Prostate gland (tissue), 2 donors: ENCODE measurements around the gene TMEM38A. TPM values are rescaled to one million over a fixed set of nuclear protein-coding genes. Genes with fewer than 3 reads are reported as not detected.

Source experiments
- DNase-seq: peaks from one replicate; pipeline ENCODE4 v3.0.0-alpha.2; 2019; ENCODE audit warnings: low spot score
- H3K27ac ChIP-seq, 2 donors: fragments of 200-600 bp; sonication (generic); 2 replicates each; pipeline ENCODE4 v1.5.1; 2017 to 2019
- H3K27me3 ChIP-seq: fragments of 200-600 bp; sonication (generic); replicated peaks from 2 replicates; pipeline ENCODE4 v1.5.1; 2019; ENCODE audit not compliant: insufficient read depth
- H3K36me3 ChIP-seq, 2 donors: fragments of 200-600 bp; sonication (generic); 1 replicate in 1 of 2; 2 replicates in 1 of 2; pipeline versions ENCODE4 v1.5.1 to v1.8.1; 2017 to 2019
- H3K4me1 ChIP-seq: fragments of 200-600 bp; sonication (generic); replicated peaks from 2 replicates; pipeline ENCODE4 v1.5.1; 2019
- H3K4me3 ChIP-seq, 2 donors: fragments of 200-600 bp; sonication (generic); 2 replicates each; pipeline ENCODE4 v1.5.1; 2017 to 2019
- H3K9me3 ChIP-seq: fragments of 200-600 bp; sonication (generic); 2 replicates; pipeline ENCODE4 v1.5.1; 2017
- POLR2A ChIP-seq: fragments of 450-650 bp; IDR thresholded peaks from one replicate; pipeline ENCODE4 v1.6.1; 2016; ENCODE audit warnings: antibody characterized with exemption, mild to moderate bottlenecking
- POLR2AphosphoS5 ChIP-seq: sonication (generic); formaldehyde crosslinking; IDR thresholded peaks from one replicate; pipeline ENCODE4 v1.6.1; 2017; ENCODE audit warnings: antibody characterized with exemption
- WGBS: methylation state at CpG from one replicate; pipeline ENCODE4 v1.1.5; 2018; 5-methylcytosine and 5-hydroxymethylcytosine counted together
- intact Hi-C: fragments of 100-400 bp; cut with DNase I; formaldehyde crosslinking; loops from one replicate; pipeline ENCODE4 v1.14.2; 2022
- total RNA-seq, 2 donors: library from RNA; depleted of rRNA; stranded (reverse); fragments of >200 nt; gene quantifications; one replicate each; pipeline ENCODE4 v1.1.0, GENCODE V29; 2016
- TF ChIP-seq, protein P1 (sequence below), 4 experiments: fragments of 200-600 bp in 2 of 4; fragments of 450-650 bp in 2 of 4; sonication (generic) in 2 of 4; IDR thresholded peaks; 1 replicate in 3 of 4; 2 replicates in 1 of 4; pipeline ENCODE4 v1.5.1; 2016 to 2019; ENCODE audit warnings: antibody characterized with exemption in 4 of 4, mild to moderate bottlenecking in 2 of 4, moderate library complexity in 2 of 4

The TMEM38A gene
- total RNA-seq, 2 donors from 2014 or later = 11.7 to 20.6 TPM

DNA sequence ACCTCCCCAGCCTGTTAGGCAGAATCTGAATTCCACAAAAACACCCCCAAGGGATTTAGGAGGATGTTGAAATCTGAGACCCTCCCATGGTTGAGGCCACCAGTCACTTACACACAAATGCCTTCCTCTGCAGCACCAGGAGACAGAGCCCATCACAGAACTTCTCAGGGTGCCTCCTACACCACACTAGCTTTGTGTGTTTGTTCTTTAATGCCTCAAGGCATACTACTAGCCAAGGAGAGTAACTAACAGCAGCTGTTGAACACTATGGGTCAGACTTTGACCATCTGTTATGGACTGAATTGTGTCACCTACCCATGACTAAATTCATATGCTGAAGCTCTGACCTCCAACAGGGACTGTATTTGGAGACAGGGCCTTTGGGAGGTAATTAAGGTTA is 23.4 kb upstream of the TMEM38A start:
- TF ChIP-seq POLR2A (no peak), POLR2AphosphoS5 (no peak)
- TF ChIP-seq, protein P1, sequence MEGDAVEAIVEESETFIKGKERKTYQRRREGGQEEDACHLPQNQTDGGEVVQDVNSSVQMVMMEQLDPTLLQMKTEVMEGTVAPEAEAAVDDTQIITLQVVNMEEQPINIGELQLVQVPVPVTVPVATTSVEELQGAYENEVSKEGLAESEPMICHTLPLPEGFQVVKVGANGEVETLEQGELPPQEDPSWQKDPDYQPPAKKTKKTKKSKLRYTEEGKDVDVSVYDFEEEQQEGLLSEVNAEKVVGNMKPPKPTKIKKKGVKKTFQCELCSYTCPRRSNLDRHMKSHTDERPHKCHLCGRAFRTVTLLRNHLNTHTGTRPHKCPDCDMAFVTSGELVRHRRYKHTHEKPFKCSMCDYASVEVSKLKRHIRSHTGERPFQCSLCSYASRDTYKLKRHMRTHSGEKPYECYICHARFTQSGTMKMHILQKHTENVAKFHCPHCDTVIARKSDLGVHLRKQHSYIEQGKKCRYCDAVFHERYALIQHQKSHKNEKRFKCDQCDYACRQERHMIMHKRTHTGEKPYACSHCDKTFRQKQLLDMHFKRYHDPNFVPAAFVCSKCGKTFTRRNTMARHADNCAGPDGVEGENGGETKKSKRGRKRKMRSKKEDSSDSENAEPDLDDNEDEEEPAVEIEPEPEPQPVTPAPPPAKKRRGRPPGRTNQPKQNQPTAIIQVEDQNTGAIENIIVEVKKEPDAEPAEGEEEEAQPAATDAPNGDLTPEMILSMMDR (IDR thresholded peaks at IDR 0.05) = no peak
- DNase-seq = no peak
- H3K36me3 ChIP-seq = peaks cover 0 to 12% of the 10 kb centered on the region in 2 donors
- intact Hi-C loops = no loop called here
- no peaks in the 10 kb centered on the region for H3K4me1 ChIP-seq
- no peak overlapping the region for H3K4me3 ChIP-seq
- H3K27me3 ChIP-seq = no peaks in the 10 kb centered on the region
- H3K9me3 ChIP-seq = no peaks in the 10 kb centered on the region
- no peak overlapping the region for H3K27ac ChIP-seq

DNA sequence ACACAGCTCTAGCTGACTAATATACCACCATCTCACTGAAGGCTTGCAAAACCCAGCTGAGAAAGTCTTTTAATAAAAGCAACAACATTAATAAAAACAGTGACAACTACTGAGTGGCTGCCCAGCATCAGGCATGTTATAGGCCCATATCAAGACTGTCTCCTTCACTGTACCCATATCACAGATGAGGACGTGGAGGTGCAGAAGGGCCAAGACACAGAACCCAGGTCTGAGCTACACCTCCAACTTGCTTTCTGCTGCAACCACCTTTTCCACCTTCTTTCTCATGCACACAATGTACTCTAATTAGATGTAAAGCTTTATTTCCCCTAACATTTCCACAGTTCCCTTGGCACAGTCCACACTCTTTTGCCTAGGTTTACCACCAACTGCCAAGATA is 22.3 kb upstream of the TMEM38A start:
- peaks cover 0 to 17% of the 10 kb centered on the region in 2 donors for H3K36me3 ChIP-seq
- H3K9me3 ChIP-seq = no peaks in the 10 kb centered on the region
- intact Hi-C loops = no loop called here
- no peak overlapping the region for H3K4me3 ChIP-seq
- DNase-seq = no peak
- 100% methylated on average over 1 of the region's 1 CpG for WGBS
- no peaks in the 10 kb centered on the region for H3K27me3 ChIP-seq
- TF ChIP-seq, protein P1 (IDR thresholded peaks at IDR 0.05) = no peak
- TF ChIP-seq POLR2A = no peak
- TF ChIP-seq POLR2AphosphoS5 = no peak
- no peaks in the 10 kb centered on the region for H3K4me1 ChIP-seq
- H3K27ac ChIP-seq = no peak overlapping the region

DNA sequence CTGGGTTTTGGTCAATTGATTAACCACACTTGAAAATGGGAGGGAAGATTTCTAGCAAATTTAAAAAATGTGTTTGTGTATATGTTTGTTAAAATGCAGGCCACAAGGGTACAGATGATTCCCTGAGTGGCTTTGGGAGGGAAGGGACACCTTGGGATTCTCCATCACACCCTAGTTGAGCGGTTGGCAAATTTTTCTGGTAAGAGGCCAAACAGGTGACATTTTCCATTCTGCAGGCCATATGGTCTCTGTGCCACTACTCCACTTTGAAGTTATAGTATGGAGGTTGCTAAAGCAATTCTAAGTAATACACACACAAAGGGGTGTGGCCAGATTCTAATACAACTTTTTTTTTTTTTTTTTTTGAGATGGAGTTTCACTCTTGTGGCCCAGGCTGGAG is 20.0 kb upstream of the TMEM38A start:
- 100% methylated on average over 1 of the region's 1 CpG for WGBS
- TF ChIP-seq, protein P1 (IDR thresholded peaks at IDR 0.05) = no peak
- no peak for TF ChIP-seq POLR2AphosphoS5
- TF ChIP-seq POLR2A = no peak
- Histone ChIP-seq H3K27ac (no peak overlapping the region), H3K9me3 (no peaks in the 10 kb centered on the region), H3K4me1 (no peaks in the 10 kb centered on the region), H3K27me3 (no peaks in the 10 kb centered on the region), H3K36me3 (peaks cover 3 to 17% of the 10 kb centered on the region in 2 donors), H3K4me3 (no peak overlapping the region)
- intact Hi-C loops = no loop called here
- DNase-seq = no peak

DNA sequence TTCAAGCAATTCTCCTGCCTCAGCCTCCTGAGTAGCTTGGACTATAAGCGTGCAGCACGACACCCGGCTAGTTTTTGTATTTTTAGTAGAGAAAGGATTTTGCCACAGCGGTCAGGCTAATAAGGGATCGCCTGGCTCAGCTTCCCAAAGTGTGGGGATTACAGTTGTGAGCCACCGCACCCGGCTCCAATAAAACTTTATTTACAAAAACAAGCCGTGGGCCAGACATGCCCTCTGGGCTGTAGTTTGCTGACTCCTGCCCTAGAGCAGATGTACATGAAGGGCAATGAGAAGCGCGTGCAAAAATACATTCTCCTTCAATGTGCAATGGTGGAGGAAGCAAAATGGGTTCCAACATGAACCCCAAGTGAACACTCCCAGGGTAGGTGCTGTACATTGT is 19.2 kb upstream of the TMEM38A start:
- no peaks in the 10 kb centered on the region for H3K9me3 ChIP-seq
- no peaks in the 10 kb centered on the region for H3K4me1 ChIP-seq
- DNase-seq = no peak
- TF ChIP-seq POLR2AphosphoS5 (no peak), POLR2A (no peak)
- TF ChIP-seq, protein P1 (IDR thresholded peaks at IDR 0.05) = no peak
- no peaks in the 10 kb centered on the region for H3K27me3 ChIP-seq
- peaks cover 7 to 23% of the 10 kb centered on the region in 2 donors for H3K36me3 ChIP-seq
- H3K4me3 ChIP-seq = no peak overlapping the region
- WGBS = 96% methylated on average over 10 of the region's 10 CpGs
- no peak overlapping the region for H3K27ac ChIP-seq
- intact Hi-C loops = no loop called here

DNA sequence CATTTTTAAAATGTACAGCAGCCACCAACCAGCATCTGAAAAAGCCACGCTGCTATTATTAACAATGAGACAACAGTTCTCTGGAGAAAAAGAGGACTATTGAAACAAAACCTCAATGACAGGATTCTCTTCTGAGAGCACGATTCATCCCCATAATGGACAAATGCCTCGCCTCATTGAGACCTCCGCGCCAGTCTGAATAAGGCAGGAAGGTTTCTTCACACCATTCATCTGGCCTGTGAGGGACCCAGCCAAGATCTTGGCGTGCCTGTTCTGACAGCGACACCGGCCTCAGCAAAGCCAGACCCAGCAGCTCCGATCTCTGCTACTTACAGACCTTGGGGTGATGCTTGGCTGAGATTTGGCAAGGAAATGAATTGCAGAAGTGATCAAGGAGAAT is 15.8 kb upstream of the TMEM38A start:
- intact Hi-C loops = no loop called here
- TF ChIP-seq POLR2A = no peak
- TF ChIP-seq, protein P1 (IDR thresholded peaks at IDR 0.05) = no peak
- TF ChIP-seq POLR2AphosphoS5 = no peak
- no peak for DNase-seq
- H3K36me3 ChIP-seq = peaks cover 7 to 23% of the 10 kb centered on the region in 2 donors
- WGBS = 91% methylated on average over 9 of the region's 9 CpGs
- H3K4me1 ChIP-seq = no peaks in the 10 kb centered on the region
- no peak overlapping the region for H3K4me3 ChIP-seq
- H3K27ac ChIP-seq = no peak overlapping the region
- H3K27me3 ChIP-seq = no peaks in the 10 kb centered on the region
- H3K9me3 ChIP-seq = no peaks in the 10 kb centered on the region
